HEK293 (cell line): Measurements from ENCODE around the gene CHST3.

Experiments
- KLF10 ChIP-seq: fragments of 450-650 bp; IDR thresholded peaks from 2 replicates; pipeline ENCODE4 v1.5.1; 2018; ENCODE audit warnings: missing biosample characterization, mild to moderate bottlenecking, missing genetic modification characterization
- SETDB1 ChIP-seq: IDR thresholded peaks from one replicate; pipeline ENCODE4 v1.6.1; 2017; ENCODE audit warnings: mild to moderate bottlenecking, low read length, moderate library complexity, mixed read lengths; ENCODE audit not compliant: insufficient read length
- TCF7L2 ChIP-seq: IDR thresholded peaks from 2 replicates; pipeline ENCODE4 v1.6.1; 2011; ENCODE audit warnings: low read depth, mild to moderate bottlenecking, inconsistent platforms, low read length, moderate library complexity, borderline replicate concordance
- ZBTB48 ChIP-seq: fragments of 450-650 bp; formaldehyde crosslinking; IDR thresholded peaks from 2 replicates; pipeline ENCODE4 v1.5.1; 2016; ENCODE audit warnings: missing biosample characterization, missing genetic modification characterization
- ZNF155 ChIP-seq: fragments of 450-650 bp; formaldehyde crosslinking; IDR thresholded peaks from 2 replicates; pipeline ENCODE4 v1.5.1; 2016; ENCODE audit warnings: missing biosample characterization, missing genetic modification characterization
- ZNF530 ChIP-seq: fragments of 450-650 bp; formaldehyde crosslinking; IDR thresholded peaks from 2 replicates; pipeline ENCODE4 v1.5.1; 2016; ENCODE audit warnings: low read depth, missing biosample characterization, missing genetic modification characterization
- ZNF830 ChIP-seq: fragments of 450-650 bp; IDR thresholded peaks from 2 replicates; pipeline ENCODE4 v1.5.0; 2018; ENCODE audit warnings: missing biosample characterization, missing genetic modification characterization, low read depth, mild to moderate bottlenecking, moderate library complexity
- TF ChIP-seq, protein P1 (sequence below): fragments of 450-650 bp; formaldehyde crosslinking; IDR thresholded peaks from 2 replicates; pipeline ENCODE4 v1.5.1; 2016; ENCODE audit warnings: missing biosample characterization, missing genetic modification characterization

DNA sequence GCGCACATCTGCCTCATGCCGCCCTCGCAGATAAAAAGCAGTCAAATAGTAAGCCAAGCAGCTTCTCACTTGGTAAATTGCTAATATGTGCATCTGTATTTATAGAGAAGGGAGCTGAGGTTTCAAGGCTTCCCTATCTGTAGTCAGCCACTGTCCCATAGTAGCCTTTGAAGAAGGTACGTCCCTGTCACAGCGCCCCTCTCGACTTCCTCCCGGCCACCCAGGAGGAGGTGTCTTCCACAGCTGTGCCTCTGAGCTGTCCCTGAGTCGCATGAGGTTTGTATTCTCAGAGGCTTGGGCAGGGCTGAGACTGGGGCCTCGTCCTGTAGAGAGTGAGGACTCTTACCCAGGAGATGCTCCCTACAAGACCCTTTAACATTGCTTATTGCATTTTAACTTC is 75.2 kb downstream of the CHST3 start:
- TF ChIP-seq KLF10 (tag by site-specific recombination) (no peak), ZNF830 (tag by site-specific recombination) (no peak), SETDB1 (no peak), ZBTB48 (tag by site-specific recombination) (no peak), TCF7L2 (no peak), ZNF530 (tag by site-specific recombination) (no peak), ZNF155 (no peak)
- TF ChIP-seq, protein P1, sequence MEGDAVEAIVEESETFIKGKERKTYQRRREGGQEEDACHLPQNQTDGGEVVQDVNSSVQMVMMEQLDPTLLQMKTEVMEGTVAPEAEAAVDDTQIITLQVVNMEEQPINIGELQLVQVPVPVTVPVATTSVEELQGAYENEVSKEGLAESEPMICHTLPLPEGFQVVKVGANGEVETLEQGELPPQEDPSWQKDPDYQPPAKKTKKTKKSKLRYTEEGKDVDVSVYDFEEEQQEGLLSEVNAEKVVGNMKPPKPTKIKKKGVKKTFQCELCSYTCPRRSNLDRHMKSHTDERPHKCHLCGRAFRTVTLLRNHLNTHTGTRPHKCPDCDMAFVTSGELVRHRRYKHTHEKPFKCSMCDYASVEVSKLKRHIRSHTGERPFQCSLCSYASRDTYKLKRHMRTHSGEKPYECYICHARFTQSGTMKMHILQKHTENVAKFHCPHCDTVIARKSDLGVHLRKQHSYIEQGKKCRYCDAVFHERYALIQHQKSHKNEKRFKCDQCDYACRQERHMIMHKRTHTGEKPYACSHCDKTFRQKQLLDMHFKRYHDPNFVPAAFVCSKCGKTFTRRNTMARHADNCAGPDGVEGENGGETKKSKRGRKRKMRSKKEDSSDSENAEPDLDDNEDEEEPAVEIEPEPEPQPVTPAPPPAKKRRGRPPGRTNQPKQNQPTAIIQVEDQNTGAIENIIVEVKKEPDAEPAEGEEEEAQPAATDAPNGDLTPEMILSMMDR (tag by site-specific recombination) = no peak
